Lower leg skin (tissue), 3 donors: ENCODE results near the gene TCERG1L.

Source experiments
- POLR2A ChIP-seq, 2 donors: fragments of 450-650 bp; IDR thresholded peaks; one replicate each; pipeline ENCODE4 v1.6.1; 2016 to 2017; ENCODE audit warnings: antibody characterized with exemption in 2 of 2, mild to moderate bottlenecking in 1 of 2, moderate library complexity in 1 of 2
- TF ChIP-seq, protein P1 (sequence below), 3 donors: fragments of 450-650 bp; IDR thresholded peaks; one replicate each; pipeline ENCODE4 v1.5.1; 2016; ENCODE audit warnings: antibody characterized with exemption in 3 of 3, mild to moderate bottlenecking in 3 of 3, moderate library complexity in 2 of 3

DNA sequence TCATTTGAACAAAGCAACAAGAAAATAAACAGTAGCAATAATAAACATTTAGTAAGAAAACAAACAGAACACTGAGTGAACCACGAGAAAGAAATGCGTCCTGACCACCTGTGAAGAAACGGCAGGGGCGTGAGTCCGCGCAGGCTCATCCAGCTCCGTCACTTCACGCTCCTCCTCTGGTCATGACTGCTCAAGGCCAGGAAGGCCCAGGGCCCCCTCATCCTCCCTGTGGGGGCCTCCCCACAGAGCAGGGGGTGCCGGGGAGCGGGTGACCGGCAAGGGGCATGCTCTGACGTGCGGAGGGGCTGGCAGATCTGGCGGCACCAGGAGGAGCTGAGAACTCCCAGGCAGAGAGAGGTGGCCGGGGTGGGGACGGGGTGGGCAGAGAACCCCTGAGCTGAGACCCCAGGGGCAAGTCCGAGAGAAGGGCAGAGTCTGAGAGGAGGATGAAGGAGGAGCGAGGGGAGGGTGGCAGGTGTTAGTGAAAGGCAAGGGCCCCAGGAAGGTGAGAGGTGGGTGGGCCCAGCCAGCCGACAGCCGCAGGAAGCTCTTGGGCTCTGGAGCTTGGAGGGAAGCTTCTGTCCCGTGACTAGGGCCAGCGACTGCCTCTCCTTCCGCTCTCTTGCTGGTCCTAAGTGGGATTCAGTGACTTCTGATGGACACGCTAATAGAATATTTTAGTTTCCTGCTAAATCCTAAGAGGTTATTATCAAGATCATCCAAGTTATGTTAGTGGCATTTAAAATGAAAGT, 223.9 kb downstream of the TCERG1L start:
- TF ChIP-seq, protein P1, sequence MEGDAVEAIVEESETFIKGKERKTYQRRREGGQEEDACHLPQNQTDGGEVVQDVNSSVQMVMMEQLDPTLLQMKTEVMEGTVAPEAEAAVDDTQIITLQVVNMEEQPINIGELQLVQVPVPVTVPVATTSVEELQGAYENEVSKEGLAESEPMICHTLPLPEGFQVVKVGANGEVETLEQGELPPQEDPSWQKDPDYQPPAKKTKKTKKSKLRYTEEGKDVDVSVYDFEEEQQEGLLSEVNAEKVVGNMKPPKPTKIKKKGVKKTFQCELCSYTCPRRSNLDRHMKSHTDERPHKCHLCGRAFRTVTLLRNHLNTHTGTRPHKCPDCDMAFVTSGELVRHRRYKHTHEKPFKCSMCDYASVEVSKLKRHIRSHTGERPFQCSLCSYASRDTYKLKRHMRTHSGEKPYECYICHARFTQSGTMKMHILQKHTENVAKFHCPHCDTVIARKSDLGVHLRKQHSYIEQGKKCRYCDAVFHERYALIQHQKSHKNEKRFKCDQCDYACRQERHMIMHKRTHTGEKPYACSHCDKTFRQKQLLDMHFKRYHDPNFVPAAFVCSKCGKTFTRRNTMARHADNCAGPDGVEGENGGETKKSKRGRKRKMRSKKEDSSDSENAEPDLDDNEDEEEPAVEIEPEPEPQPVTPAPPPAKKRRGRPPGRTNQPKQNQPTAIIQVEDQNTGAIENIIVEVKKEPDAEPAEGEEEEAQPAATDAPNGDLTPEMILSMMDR (IDR thresholded peaks at IDR 0.05): no peak
- TF ChIP-seq POLR2A (IDR thresholded peaks at IDR 0.05): no peak
